ENCODE measurements around the gene RHEB. TPM values are rescaled to one million over a fixed set of nuclear protein-coding genes. Genes with fewer than 3 reads are reported as not detected.

RHEB gene
- total and polyA plus RNA-seq, 2 of the 13 experiments (the other 11 are each of a cell fraction or from before 2014, with no cell fraction given): 55.0 to 77.6 TPM

- ChIA-PET CTCF (ENCODE audit: low intra/inter-chr PET ratio, low total read pairs) (no interaction called here), POLR2A (no interaction called here)
- BruUV-seq (replicated peaks): no TSS peak
- intact Hi-C loops (cut with micrococcal nuclease; ENCODE audit: unreplicated experiment) (no loop called here), in situ Hi-C loops (cut with HindIII; ENCODE audit: extremely low pct_ligation_motif_present, low pct_unique_long_range_greater_than_20kb) (no loop called here)
- no peak for DNase-seq (ENCODE audit: low spot score)
- Histone ChIP-seq H3K4me2 (ENCODE audit: low read depth, low read length) (no peak overlapping the region), H3K36me3 (replicated peaks in 1 of 2; ENCODE audit: control insufficient read depth in 1 of 2, insufficient read depth in 2 of 2, low read length in 2 of 2) (peaks cover 13 to 84% of the 10 kb centered on the region in 2 experiments), H3K9me3 (ENCODE audit: low read length) (no peaks in the 10 kb centered on the region), H3K27ac (ENCODE audit: extremely low read length, insufficient read depth, low read length) (no peak overlapping the region), H3K79me2 (ENCODE audit: insufficient read depth, low read length) (peaks cover 2% of the 10 kb centered on the region), H3K27me3 (ENCODE audit: control insufficient read depth in 1 of 2, insufficient read depth in 2 of 2, low read length in 2 of 2) (no peaks in the 10 kb centered on the region), H4K20me1 (ENCODE audit: insufficient read depth, low read length) (no peaks in the 10 kb centered on the region; the same call in 1 of the 2 replicates), H3K4me3 (replicated peaks in 1 of 3; ENCODE audit: insufficient read depth in 1 of 3, low read depth in 2 of 3, low read length in 3 of 3) (no peak overlapping the region), H2AFZ (ENCODE audit: low read length) (no peak overlapping the region), H3K4me1 (ENCODE audit: insufficient read depth, low read length) (no peaks in the 10 kb centered on the region), H3K9ac (ENCODE audit: insufficient read depth, low read depth, low read length) (no peak overlapping the region)
- FAIRE-seq: no peak
- no peak for ATAC-seq
- WGBS (ENCODE audit: low lambda C conversion rate): 99% methylated on average over 7 of the region's 7 CpGs
- no peak for TF ChIP-seq SRF (IDR thresholded peaks at IDR 0.05; ENCODE audit: low read depth, low read length)
- TF ChIP-seq HNRNPL (IDR thresholded peaks at IDR 0.05; ENCODE audit: low read depth, low read length): no peak
- no peak for TF ChIP-seq ZNF572 (CRISPR knock-in tag; IDR thresholded peaks at IDR 0.05)
- TF ChIP-seq MATR3 (CRISPR knock-in tag; IDR thresholded peaks at IDR 0.05): no peak
- no peak for TF ChIP-seq ZFP1 (CRISPR knock-in tag; IDR thresholded peaks at IDR 0.05)
- no peak for TF ChIP-seq ZNF513 (CRISPR knock-in tag; conservative IDR thresholded peaks at IDR 0.05)
- no peak for TF ChIP-seq PAWR (CRISPR knock-in tag; IDR thresholded peaks at IDR 0.05; ENCODE audit: borderline replicate concordance)
- no peak for TF ChIP-seq MAZ (IDR thresholded peaks at IDR 0.05; ENCODE audit: borderline replicate concordance, low read depth, low read length)
- TF ChIP-seq MAZ (CRISPR knock-in tag; IDR thresholded peaks at IDR 0.05; ENCODE audit: low read depth): no peak
- TF ChIP-seq ZNF510 (CRISPR knock-in tag; IDR thresholded peaks at IDR 0.05; ENCODE audit: low read depth): no peak
- TF ChIP-seq ZNF83 (CRISPR knock-in tag; IDR thresholded peaks at IDR 0.05; ENCODE audit: borderline replicate concordance): no peak
- no peak for TF ChIP-seq SNAPC4 (CRISPR knock-in tag; IDR thresholded peaks at IDR 0.05)
- TF ChIP-seq ZNF44 (CRISPR knock-in tag; IDR thresholded peaks at IDR 0.05): no peak
- no peak for TF ChIP-seq ZNF687 (CRISPR knock-in tag; IDR thresholded peaks at IDR 0.05)
Measured at GRCh38 chr7:151484971-151485707, 34.6 kb downstream of the RHEB start.

All from HepG2 (cell line).